BJ (cell line): ENCODE data around the gene MTO1. TPM values are rescaled to one million over a fixed set of nuclear protein-coding genes. Genes with fewer than 3 reads are reported as not detected.
"Not testable (repeated sequence)": the region's sequence is repeated elsewhere in the genome, so short reads cannot be mapped to it uniquely, and the experiment has no call there.

Experiments used
- CTCF ChIA-PET: fragments of 350-600 bp; formaldehyde crosslinking; extraction: SDS; loops from one replicate; lab custom pipeline; 2021; ENCODE audit warnings: antibody characterized with exemption, inconsistent platforms; lab: Yijun Ruan, JAX
- POLR2A ChIA-PET: fragments of 300-600 bp; sonication (Branson Sonifier 250); formaldehyde crosslinking; extraction: SDS; loops from one replicate; lab custom pipeline; 2021; ENCODE audit warnings: antibody characterized with exemption; lab: Charles Lee
- DNase-seq: peaks from one replicate; pipeline ENCODE4 v3.0.0-alpha.2; 2011; ENCODE audit warnings: low read depth
- H3K27me3 ChIP-seq: 2 replicates; pipeline ENCODE4 v1.6.0; 2011; ENCODE audit warnings: low read length; ENCODE audit not compliant: control insufficient read depth, insufficient read depth
- H3K36me3 ChIP-seq: 2 replicates; pipeline ENCODE4 v1.5.1; 2011; ENCODE audit warnings: low read length; ENCODE audit not compliant: control insufficient read depth, insufficient read depth
- H3K4me3 ChIP-seq: 2 replicates; pipeline ENCODE4 v1.5.1; 2011; ENCODE audit warnings: low read depth, mild to moderate bottlenecking, control low read depth, low read length
- CTCF ChIP-seq: IDR thresholded peaks from 2 replicates; pipeline ENCODE4 v1.5.1; 2011; ENCODE audit warnings: low read depth, mild to moderate bottlenecking, control low read depth, inconsistent platforms, low read length, moderate library complexity; ENCODE audit not compliant: insufficient read depth
- polyA plus RNA-seq: library from polyadenylated mRNA; depleted of rRNA; stranded (reverse); fragments of >200 nt; gene quantifications from 2 replicates; pipeline ENCODE4 v1.2.3, GENCODE V29; 2011

Gene MTO1
- polyA plus RNA-seq, 1 experiment: 17.7 TPM

GRCh38 chr6:73514746-73515110 lies 53.2 kb downstream of the MTO1 start:
- CTCF ChIA-PET: interaction anchor here (0.8 to 5.2 kb wide), 4 partner anchors 10 to 96 kb away, joined by 3 to 56 read pairs (median 5); no protein-coding TSS in a partner anchor
- H3K4me3 ChIP-seq: no peak overlapping the region
- no peaks in the 10 kb centered on the region for H3K27me3 ChIP-seq
- TF ChIP-seq CTCF: no peak
- no peak for DNase-seq
- H3K36me3 ChIP-seq: peaks cover 20% of the 10 kb centered on the region
- POLR2A ChIA-PET: interaction anchor here (1.0 kb wide), 1 partner anchor 101 kb away, joined by 4 read pairs; no protein-coding TSS in a partner anchor

GRCh38 chr6:73515204-73515655 lies 53.7 kb downstream of the MTO1 start:
- ChIA-PET POLR2A (interaction anchor here (0.6 kb wide), 1 partner anchor 116 kb away, joined by 3 read pairs; no protein-coding TSS in a partner anchor), CTCF (interaction anchor here (0.8 to 5.2 kb wide), 5 partner anchors 10 to 99 kb away, joined by 3 to 56 read pairs (median 4); no protein-coding TSS in a partner anchor)
- no peaks in the 10 kb centered on the region for H3K27me3 ChIP-seq
- H3K36me3 ChIP-seq: peaks cover 24% of the 10 kb centered on the region
- TF ChIP-seq CTCF: no peak
- H3K4me3 ChIP-seq: no peak overlapping the region
- no peak for DNase-seq

GRCh38 chr6:73516514-73517489 lies 55.3 kb downstream of the MTO1 start:
- Histone ChIP-seq H3K27me3 (no peaks in the 10 kb centered on the region), H3K36me3 (peaks cover 25% of the 10 kb centered on the region), H3K4me3 (peak overlapping the region; percentile 25)
- ChIA-PET CTCF (interaction anchor here (0.7 to 5.2 kb wide), 4 partner anchors 63 to 1835 kb away, joined by 3 to 56 read pairs (median 6); no protein-coding TSS in a partner anchor), POLR2A (interaction anchor here (0.6 to 0.7 kb wide), 4 partner anchors 24 to 105 kb away, joined by 3 to 17 read pairs (median 5); no protein-coding TSS in a partner anchor)
- TF ChIP-seq CTCF: no peak
- no peak for DNase-seq

GRCh38 chr6:73518100-73518981 lies 56.8 kb downstream of the MTO1 start:
- Histone ChIP-seq H3K36me3 (peaks cover 25% of the 10 kb centered on the region), H3K4me3 (peak overlapping the region; percentile 96)
- not testable (repeated sequence) for H3K27me3 ChIP-seq, DNase-seq
- ChIA-PET POLR2A (interaction anchor here (0.7 kb wide), 1 partner anchor 62 kb away, joined by 5 read pairs; no protein-coding TSS in a partner anchor), CTCF (interaction anchor here (0.6 to 5.4 kb wide), 3 partner anchors 62 to 93 kb away, joined by 3 to 43 read pairs (median 7); no protein-coding TSS in a partner anchor)

- peaks cover 25% of the 10 kb centered on the region for H3K36me3 ChIP-seq
- H3K4me3 ChIP-seq: peak overlapping the region; percentile 96
- not testable (repeated sequence) for DNase-seq, H3K27me3 ChIP-seq
- ChIA-PET POLR2A (interaction anchor here (0.6 to 2.6 kb wide), 2 partner anchors 61 to 85 kb away, joined by 3 to 34 read pairs; no protein-coding TSS in a partner anchor), CTCF (interaction anchor here (2.8 to 5.4 kb wide), 2 partner anchors 61 to 93 kb away, joined by 7 to 43 read pairs; no protein-coding TSS in a partner anchor)
These were observed 57.7 kb downstream of the MTO1 start for GRCh38 chr6:73518982-73519881.
